HG02840 (cell line): ENCODE results near the gene CDIP1.
A peak's percentile ranks its signal among the peaks of the same experiment; 100 is the strongest.

ENCODE experiments used
- ATAC-seq: cut with Tn5 transposase; IDR thresholded peaks from one replicate; pipeline ENCODE4 v1.9.1; 2021; ENCODE audit warnings: mild to moderate bottlenecking, moderate library complexity, moderate number of reproducible peaks; ENCODE audit not compliant: unreplicated experiment, low FRiP score

The CDIP1 gene

GRCh38 chr16:4495766-4496165 lies 42.8 kb downstream of the CDIP1 start:
- ATAC-seq, result no peak

- no peak for ATAC-seq
These were observed 43.7 kb downstream of the CDIP1 start for GRCh38 chr16:4494746-4495490.

DNA sequence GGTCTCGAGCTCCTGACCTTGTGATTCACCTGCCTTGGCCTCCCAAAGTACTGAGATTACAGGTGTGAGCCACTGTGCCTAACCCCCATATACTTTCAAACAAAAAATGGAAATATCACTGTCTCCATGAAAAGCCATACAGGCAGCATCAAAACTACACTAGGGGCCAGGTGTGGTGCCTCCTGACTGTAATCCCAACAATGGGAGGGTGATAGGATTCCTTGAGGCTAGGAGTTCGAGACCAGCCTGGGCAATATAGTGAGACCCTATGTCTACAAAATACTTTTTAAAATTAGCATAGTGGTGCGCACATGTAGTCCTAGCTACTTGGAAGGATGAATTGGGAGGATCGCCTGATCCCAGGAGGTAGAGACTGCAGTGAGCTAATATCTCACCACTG lies 46.7 kb downstream of the CDIP1 start:
- ATAC-seq, result no peak

DNA sequence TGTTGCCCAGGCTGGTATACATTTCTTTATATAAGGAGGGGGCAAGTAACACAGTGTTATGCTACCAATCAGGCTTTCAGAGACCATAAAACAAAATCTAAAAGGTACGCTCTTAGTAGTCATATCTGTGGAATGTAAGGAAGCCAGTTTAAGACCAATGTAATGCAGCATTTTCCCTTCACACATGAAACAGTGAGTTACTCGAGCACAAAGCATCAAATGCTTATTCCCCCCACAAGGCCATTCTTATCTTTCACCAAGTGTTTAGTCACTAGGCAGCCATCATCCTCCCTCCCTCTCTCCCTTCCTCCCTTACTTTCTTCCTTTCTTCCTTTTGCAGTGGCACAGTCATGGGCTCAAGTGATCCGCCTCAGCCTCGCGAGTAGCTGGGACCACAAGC lies 49.5 kb downstream of the CDIP1 start:
- no peak for ATAC-seq

- no peak for ATAC-seq
These were observed 50.0 kb downstream of the CDIP1 start for GRCh38 chr16:4488499-4488967.

GRCh38 chr16:4487955-4488498 lies 50.5 kb downstream of the CDIP1 start:
- no peak for ATAC-seq

GRCh38 chr16:4486126-4486893 lies 52.3 kb downstream of the CDIP1 start:
- no peak for ATAC-seq

- no peak for ATAC-seq
These were observed 56.6 kb downstream of the CDIP1 start for GRCh38 chr16:4481963-4482362.

DNA sequence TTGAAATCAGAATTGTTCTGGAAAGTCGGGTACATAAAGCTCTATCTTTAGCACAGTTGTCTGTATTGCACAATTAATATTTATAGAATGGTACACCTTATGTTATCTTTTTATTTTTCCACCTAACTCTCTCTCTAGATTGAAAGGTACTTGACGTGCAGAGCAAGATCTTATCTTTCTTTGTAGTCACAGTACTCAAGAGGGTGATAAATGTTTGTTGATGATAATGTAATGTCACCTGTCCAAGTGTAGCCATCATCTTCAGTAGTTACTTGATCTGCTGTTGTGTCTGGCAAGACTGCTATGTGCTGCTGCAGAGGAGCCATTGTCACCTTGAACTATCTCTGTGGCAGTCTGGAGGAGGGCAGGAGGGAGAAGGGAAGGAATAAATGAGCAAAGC lies 57.0 kb downstream of the CDIP1 start:
- ATAC-seq, result no peak

DNA sequence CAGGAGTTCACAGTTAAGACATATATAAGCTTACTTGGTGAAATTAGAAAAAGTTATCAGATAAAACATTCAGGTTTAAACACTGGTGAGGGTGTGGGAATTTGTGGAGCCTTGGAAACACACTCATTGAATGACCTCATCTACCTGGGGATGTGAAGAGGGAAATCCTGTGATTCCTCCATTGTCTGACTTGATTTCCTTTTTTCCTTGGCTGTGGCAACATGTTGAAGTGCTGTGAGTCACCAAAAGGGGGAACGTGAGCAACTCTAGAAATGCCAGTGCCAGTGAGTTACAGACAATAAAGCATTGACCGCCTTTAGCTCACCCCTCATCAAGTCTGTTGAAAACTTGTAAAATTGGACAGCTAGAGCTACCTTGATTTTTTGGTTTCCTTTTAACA lies 60.6 kb downstream of the CDIP1 start:
- no peak for ATAC-seq

DNA sequence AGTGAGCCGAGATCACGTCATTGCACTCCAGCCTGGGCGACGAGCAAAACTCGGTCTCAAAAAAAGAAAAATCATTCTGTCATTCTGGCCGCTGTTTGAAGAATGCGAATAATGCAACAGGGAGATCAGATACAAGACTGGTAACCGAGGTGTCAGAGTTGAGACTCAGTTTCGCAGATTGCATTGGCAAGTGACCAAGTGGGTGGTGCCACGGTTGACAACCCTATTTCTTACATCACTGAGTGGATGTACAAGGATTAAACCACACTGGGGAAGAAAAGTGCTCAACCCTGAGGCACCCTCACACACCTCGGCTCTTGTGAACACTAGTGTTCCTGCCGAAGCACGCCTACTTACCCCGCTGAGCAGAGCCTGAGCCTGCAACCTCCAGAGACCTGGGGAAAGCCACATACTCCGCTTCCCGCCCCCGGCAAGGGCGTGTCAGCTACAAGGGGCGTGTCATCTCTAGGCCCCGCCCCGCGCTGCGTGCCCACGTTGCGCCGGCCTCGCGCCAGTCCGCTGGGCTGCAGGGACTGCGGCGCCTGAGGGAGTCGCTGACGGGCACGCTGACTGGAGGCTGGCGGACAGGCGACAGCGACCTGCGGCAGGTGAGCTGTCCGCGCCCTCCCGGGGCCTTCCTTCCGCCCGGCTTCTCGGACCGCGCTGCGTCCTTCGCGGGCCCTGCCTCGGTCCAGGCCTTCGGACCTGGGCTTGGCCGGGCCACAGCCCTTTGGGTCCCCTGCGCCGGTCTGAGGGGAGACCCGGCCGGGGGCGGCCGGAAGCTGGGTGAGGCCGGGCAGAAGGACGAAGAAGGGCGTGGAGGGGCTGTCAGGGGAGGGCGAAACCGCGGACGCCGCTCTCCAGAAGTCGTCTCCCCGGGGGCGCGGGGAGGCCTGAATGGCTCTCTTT lies 62.4 kb downstream of the CDIP1 start, which contains the start of gene HMOX2:
HMOX2 (plus strand) TSS at position 519 of the 909 bp plus-strand sequence. CDS start 29,127 bp downstream, outside the sequence.
- ATAC-seq, result peak; percentile 69

GRCh38 chr16:4474192-4474961 lies 64.2 kb downstream of the CDIP1 start, which contains the start of gene NMRAL1:
Gene NMRAL1, minus strand, starts transcription at chr16:4474625. Its CDS starts 493 bp downstream, at chr16:4474132.
- ATAC-seq, result no peak

GRCh38 chr16:4472880-4473279 lies 65.7 kb downstream of the CDIP1 start:
- ATAC-seq, result no peak

DNA sequence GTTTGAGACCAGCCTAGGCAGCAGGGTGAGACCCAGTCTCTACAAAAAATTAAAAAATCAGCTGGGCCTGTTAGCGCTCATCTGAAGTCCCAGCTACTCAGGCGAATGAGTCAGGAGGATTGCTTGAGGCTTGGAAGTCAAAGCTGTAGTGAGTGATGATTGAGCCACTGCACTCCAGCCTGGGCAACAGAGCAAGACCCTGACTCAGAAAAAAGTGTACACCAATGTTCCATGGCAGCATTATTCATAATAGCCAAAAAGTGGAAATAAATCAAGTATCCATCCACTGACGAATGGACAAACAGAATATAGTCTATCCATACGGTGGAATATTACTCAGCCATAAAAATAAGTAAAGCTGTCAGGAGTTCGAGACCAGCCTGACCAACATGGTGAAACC lies 66.7 kb downstream of the CDIP1 start:
- ATAC-seq, result no peak

DNA sequence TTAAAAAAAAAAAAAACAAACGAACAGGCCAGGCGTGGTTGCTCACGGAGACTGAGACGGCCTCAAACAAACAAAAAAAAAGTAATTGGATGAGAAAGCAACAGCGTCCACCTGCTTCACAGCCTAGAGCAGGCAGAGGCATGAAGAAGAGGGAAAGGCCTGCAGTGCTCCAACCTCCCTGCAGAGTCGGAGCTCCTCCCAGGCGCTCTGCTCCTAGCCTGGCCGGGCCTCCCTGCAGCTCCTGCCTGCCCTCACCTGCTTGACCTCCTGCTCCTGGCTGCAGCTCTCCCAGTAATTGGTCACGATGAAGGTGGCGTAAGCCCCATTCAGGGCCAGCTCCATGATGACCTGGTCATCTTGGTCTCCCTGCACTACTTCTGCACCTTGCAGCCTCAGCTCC lies 69.6 kb downstream of the CDIP1 start:
- no peak for ATAC-seq

GRCh38 chr16:4467916-4468315 lies 70.7 kb downstream of the CDIP1 start:
- no peak for ATAC-seq

GRCh38 chr16:4465977-4466779 lies 72.4 kb downstream of the CDIP1 start:
- ATAC-seq, result no peak

GRCh38 chr16:4463522-4464163 lies 74.9 kb downstream of the CDIP1 start:
- ATAC-seq, result no peak
